GM18511 (cell line): ENCODE data around the gene MAST4.

ENCODE experiments used
- ATAC-seq: cut with Tn5 transposase; IDR thresholded peaks from one replicate; pipeline ENCODE4 v1.9.1; 2021; ENCODE audit warnings: mild to moderate bottlenecking, moderate library complexity; ENCODE audit not compliant: unreplicated experiment

Gene MAST4

DNA sequence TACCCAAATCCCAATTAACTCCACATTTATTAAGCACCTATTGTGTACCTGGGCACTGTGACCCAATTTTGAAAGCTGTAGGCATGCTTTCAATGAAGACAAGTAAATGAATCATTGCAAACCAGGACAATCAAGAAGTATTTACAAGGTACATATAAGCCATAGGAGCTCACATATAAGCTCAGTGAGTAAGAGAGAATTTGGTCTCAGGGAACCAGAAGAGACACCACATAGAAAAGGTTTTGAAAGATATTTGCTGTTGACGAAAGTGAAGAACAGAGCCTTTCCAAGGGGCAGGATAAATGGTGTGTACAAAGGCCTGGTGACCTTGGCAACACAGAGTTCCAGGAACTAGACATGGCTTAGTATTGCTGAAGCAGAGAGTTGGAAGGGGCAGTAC, 412.8 kb downstream of the MAST4 start:
- no peak for ATAC-seq

DNA sequence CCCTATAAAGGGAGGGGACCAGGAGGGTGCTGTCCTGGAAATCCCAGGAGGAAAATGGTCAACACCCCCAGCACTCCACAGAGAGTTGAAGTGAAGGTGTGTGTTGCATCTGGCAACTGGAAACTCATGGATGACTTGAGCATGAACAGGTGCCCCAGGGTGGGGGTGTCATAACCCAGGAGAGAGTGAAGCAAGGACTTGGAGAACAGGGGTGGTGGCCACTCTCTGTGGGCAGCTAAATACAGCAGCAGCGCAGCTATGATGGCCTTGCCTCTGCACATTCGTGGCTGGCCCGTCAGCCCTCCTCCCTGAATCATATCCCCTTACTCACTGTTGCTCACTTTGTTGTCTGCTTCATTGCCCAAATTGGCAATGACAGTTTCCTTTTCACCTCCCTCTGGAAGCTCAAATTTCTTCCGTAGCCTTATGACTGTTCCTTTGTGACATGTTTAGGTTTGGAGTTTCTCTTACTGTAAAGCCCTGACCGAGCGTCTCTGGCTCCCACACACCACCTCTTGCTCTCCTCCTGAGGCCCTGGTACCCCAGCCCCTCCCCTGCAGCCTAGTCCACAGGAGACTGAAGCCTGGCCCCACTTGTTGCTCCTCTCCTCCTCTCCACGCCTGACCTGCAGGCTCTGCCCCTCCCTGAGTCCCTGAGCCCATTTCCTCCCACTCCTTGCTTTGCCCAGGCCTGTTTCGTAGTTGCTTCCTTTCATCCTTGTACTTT, 414.7 kb downstream of the MAST4 start:
- no peak for ATAC-seq

- no peak for ATAC-seq
Measured at GRCh38 chr5:67011422-67011821, 415.2 kb downstream of the MAST4 start.

DNA sequence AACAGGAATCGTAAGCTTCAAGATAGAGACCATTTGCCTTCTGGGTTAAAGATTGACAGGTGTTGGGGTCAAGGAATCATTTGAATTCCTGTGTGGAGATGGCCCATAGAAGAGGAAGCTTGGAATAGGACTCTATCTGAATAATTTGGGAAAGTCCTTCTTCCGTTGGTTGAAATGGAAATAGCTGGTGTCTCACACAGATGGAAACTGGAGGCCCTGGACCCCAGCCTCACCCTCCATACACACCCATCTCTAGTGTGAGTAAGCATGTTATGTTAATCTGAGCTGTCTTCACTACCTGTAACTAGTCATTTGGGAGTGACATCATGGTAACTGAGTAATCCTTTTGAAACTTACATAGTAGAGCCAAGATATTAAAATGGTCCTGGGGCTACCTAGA, 416.0 kb downstream of the MAST4 start:
- ATAC-seq, result no peak

- ATAC-seq, result no peak
Measured at GRCh38 chr5:67013719-67014118, 417.5 kb downstream of the MAST4 start.

GRCh38 chr5:67014191-67014590, 418.0 kb downstream of the MAST4 start:
- ATAC-seq, result no peak

DNA sequence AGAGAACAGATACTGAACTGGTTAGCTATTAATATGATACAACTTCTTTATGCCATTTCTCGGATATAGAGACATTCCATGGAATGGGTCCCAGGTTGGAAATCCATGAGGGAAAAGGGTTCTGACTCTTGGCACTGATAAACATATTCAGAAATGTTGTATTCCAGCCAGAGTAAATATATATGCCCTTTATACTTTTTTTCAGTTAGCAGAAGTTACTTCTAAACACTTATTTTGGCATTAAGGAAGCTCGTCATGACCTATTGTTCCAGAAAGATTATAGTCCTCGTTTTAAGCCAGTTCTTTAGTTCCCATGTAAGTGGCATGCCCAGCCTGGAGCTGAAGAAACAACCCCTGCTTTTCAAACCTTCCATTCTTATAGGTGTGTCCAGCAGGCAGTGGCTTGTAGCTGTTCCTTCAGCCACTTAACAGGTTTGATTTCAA, 418.8 kb downstream of the MAST4 start:
- ATAC-seq, result no peak

GRCh38 chr5:67015541-67016191, 419.5 kb downstream of the MAST4 start:
- ATAC-seq, result no peak

DNA sequence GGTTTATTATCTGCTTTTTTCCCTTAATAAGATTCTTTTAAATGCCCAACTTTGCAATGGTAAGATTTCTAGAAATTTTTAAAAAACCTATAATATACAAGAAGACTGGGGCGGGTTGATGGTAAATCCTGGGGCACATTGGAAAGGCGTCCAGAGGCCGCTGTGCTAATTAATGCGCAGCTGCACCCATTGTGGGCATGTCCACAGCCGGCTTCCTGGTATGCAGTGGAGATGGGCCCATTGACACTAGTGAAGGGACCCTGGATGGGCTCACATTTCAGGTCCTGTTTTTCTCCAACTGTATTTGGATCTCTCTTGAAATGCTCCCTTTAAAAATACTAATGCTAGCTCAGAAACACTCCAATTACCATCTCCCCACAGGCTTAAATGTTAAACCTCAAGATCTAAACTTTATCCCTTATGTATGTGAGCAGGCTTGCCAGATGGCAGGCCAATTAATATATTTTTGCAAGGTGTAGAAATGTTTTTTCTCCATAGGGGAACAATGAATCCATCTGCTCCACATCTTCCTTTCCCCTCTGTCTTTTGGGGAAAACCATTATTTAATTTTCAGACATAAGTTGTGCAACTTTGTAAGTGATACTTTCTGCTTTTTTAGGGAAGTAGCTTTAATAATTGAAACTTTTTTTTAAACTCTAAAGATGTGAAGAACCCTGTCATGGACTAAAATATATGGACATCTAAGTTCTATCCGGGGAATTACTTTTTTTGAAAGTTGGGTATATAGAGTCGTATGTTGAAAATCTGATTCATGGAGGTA, 423.1 kb downstream of the MAST4 start:
- no peak for ATAC-seq

GRCh38 chr5:67020096-67020615, 424.0 kb downstream of the MAST4 start:
- ATAC-seq, result no peak

DNA sequence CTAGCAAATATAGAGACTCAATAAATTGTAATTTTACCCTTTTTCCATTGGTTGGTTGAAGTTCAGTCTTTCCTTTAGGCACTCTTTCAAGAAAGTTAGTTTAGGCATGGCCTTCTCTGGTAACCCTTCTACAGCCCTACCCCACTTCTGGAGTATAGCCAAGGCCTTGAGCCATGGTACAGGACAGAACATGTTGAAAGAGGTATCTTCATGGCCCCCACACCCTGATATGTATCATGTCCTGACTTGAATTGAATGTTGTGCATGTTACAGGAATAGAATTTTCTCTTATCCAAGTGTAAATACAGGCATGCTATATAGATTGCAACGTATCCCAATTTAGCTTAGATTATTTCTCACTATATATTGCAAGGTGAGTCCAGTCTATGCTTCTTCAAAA, 424.8 kb downstream of the MAST4 start:
- ATAC-seq, result no peak

- no peak for ATAC-seq
Measured at GRCh38 chr5:67021521-67021920, 425.3 kb downstream of the MAST4 start.

DNA sequence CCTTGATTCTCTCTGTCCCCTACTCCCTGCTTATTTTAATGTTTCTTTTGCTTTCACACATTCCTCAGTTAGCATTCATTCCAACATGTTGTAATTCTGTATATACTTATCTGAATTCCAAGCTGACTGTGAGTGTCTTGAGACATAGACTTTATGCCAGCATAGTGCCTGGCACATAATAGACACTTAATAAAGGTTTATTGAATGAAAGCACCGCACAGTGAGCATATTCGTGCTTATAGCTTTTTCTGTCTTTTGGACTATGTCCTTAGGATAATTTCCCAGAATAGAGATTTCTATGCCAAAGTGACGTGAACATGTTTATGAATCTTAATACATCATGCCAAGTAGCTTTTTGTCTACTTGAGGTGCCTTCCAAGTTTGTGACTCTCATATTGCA, 425.8 kb downstream of the MAST4 start:
- no peak for ATAC-seq

GRCh38 chr5:67025457-67025856, 429.3 kb downstream of the MAST4 start:
- ATAC-seq, result no peak

DNA sequence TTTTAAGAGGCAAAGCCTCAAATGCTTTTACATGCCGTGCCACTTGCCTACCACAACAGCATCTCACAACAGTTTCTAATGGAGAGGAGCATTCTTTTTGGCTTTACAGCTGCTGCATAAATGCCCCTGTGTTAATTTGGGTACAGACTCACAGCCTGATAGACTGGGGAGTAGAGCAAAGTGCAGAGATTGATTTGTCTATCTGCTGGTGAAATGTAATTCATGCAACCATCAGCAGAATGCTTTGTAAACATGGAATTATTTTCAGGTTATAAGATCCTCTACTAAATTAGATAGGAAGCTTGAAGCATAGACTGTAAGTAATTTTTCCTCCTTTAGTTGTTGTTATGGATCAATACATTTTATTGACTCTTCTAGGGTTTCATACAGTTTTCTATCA, 430.1 kb downstream of the MAST4 start:
- no peak for ATAC-seq

- no peak for ATAC-seq
Measured at GRCh38 chr5:67027171-67027570, 431.0 kb downstream of the MAST4 start.

- ATAC-seq, result no peak
Measured at GRCh38 chr5:67028371-67028770, 432.2 kb downstream of the MAST4 start.

DNA sequence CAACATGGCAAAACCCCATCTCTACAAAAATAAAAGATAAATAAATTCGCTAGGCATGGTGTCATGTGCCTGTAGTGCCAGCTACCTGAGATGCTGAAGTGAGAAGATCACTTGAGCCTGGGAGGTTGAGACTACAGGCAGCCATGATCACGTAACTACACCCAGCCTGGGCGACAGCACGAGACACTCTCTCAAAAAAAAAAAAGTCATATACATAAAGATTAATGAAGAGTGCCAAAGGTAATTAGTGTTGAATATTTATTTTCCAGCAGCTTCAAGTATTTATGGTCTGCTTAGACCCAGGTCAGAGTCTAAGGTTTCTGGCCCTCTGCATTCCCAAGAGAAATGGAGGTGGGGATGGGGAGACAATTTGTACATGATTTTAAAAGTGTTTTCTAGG, 432.7 kb downstream of the MAST4 start:
- no peak for ATAC-seq

- no peak for ATAC-seq
Measured at GRCh38 chr5:67029481-67029880, 433.3 kb downstream of the MAST4 start.

GRCh38 chr5:67030289-67031056, 434.3 kb downstream of the MAST4 start:
- no peak for ATAC-seq

GRCh38 chr5:67031057-67031443, 434.9 kb downstream of the MAST4 start:
- no peak for ATAC-seq
